Activated gamma-delta T cell treated with anti-CD3 and anti-CD28 coated beads, Interleukin-2, amount 50 U/mL, for 16 hours (primary cell): ENCODE measurements around the gene NRG3.
"Not testable (repeated sequence)": the region's sequence is repeated elsewhere in the genome, so short reads cannot be mapped to it uniquely, and the experiment has no call there.

ENCODE experiments used
- DNase-seq: peaks from one replicate; pipeline ENCODE4 v3.0.0-alpha.2; 2020; ENCODE audit warnings: low read depth

The NRG3 gene

GRCh38 chr10:81961451-81962184 is 86.6 kb downstream of the NRG3 start:
- no peak for DNase-seq

- DNase-seq = no peak
Observed at GRCh38 chr10:81963606-81964005, 88.6 kb downstream of the NRG3 start.

- no peak for DNase-seq
Observed at GRCh38 chr10:81967716-81968115, 92.7 kb downstream of the NRG3 start.

- no peak for DNase-seq
Observed at GRCh38 chr10:81969136-81969535, 94.1 kb downstream of the NRG3 start.

- DNase-seq = no peak
Observed at GRCh38 chr10:81978238-81978637, 103.2 kb downstream of the NRG3 start.

GRCh38 chr10:81981724-81982123 is 106.7 kb downstream of the NRG3 start:
- DNase-seq = no peak

GRCh38 chr10:81984428-81984827 is 109.4 kb downstream of the NRG3 start:
- DNase-seq = no peak

GRCh38 chr10:81995254-81995653 is 120.3 kb downstream of the NRG3 start:
- DNase-seq = no peak

- DNase-seq = no peak
Observed at GRCh38 chr10:81996927-81997326, 121.9 kb downstream of the NRG3 start.

- no peak for DNase-seq
Observed at GRCh38 chr10:82020999-82021398, 146.0 kb downstream of the NRG3 start.

GRCh38 chr10:82027711-82028110 is 152.7 kb downstream of the NRG3 start:
- no peak for DNase-seq

GRCh38 chr10:82037076-82037475 is 162.1 kb downstream of the NRG3 start:
- DNase-seq = no peak

GRCh38 chr10:82038587-82038986 is 163.6 kb downstream of the NRG3 start:
- no peak for DNase-seq

GRCh38 chr10:82040336-82040735 is 165.3 kb downstream of the NRG3 start:
- DNase-seq = no peak

GRCh38 chr10:82041018-82041417 is 166.0 kb downstream of the NRG3 start:
- no peak for DNase-seq

GRCh38 chr10:82056391-82056790 is 181.4 kb downstream of the NRG3 start:
- no peak for DNase-seq

GRCh38 chr10:82067192-82067591 is 192.2 kb downstream of the NRG3 start:
- not testable (repeated sequence) for DNase-seq

GRCh38 chr10:82068501-82068900 is 193.5 kb downstream of the NRG3 start:
- DNase-seq = no peak

- no peak for DNase-seq
Observed at GRCh38 chr10:82071231-82071630, 196.2 kb downstream of the NRG3 start.

- no peak for DNase-seq
Observed at GRCh38 chr10:82072124-82072523, 197.1 kb downstream of the NRG3 start.

GRCh38 chr10:82075605-82076004 is 200.6 kb downstream of the NRG3 start:
- DNase-seq = no peak

GRCh38 chr10:82084496-82084895 is 209.5 kb downstream of the NRG3 start:
- no peak for DNase-seq

- DNase-seq = no peak
Observed at GRCh38 chr10:82084904-82085303, 209.9 kb downstream of the NRG3 start.

GRCh38 chr10:82089327-82089726 is 214.3 kb downstream of the NRG3 start:
- no peak for DNase-seq
